OCI-LY3 (cell line): Measurements from ENCODE around the gene DPAGT1.
"Not testable (repeated sequence)": the region's sequence is repeated elsewhere in the genome, so short reads cannot be mapped to it uniquely, and the experiment has no call there.

Experiments
- H2AFZ ChIP-seq: fragments of 200-600, 300-600 bp; shearing (Covaris generic); 2 replicates; pipeline ENCODE4 v1.6.0; 2014; ENCODE audit warnings: antibody characterized with exemption, low read depth, low read length
- H3K27ac ChIP-seq: fragments of 200-600, 300-600 bp; sonication (generic); 2 replicates; pipeline ENCODE4 v1.5.1; 2014; ENCODE audit warnings: mild to moderate bottlenecking, low read length, moderate library complexity, mixed read lengths
- H3K27me3 ChIP-seq: fragments of 200-600, 300-600 bp; sonication (generic); 2 replicates; pipeline ENCODE4 v1.6.1; 2014; ENCODE audit warnings: low read depth, low read length, mixed read lengths
- H3K36me3 ChIP-seq: fragments of 200-600, 300-600 bp; sonication (generic); replicated peaks from 2 replicates; pipeline ENCODE3; 2014; ENCODE audit warnings: low read depth, low read length, mixed read lengths
- H3K4me1 ChIP-seq: fragments of 300-600, 200-600 bp; sonication (generic); 2 replicates; pipeline ENCODE4 v1.6.1; 2014; ENCODE audit warnings: low read length, mixed read lengths
- H3K4me2 ChIP-seq: fragments of 200-600, 300-600 bp; sonication (generic); 2 replicates; pipeline ENCODE4 v1.6.1; 2014; ENCODE audit warnings: low read length, mixed read lengths
- H3K4me3 ChIP-seq: fragments of 300-600, 200-600 bp; sonication (generic); 2 replicates; pipeline ENCODE4 v1.5.1; 2014; ENCODE audit warnings: antibody characterized with exemption, mild to moderate bottlenecking, low read length, moderate library complexity
- H3K79me2 ChIP-seq: fragments of 300-600, 200-600 bp; shearing (Covaris generic); 2 replicates; pipeline ENCODE4 v1.6.1; 2014; ENCODE audit warnings: mild to moderate bottlenecking, low read length, mixed read lengths
- H3K9ac ChIP-seq: fragments of 300-600, 200-600 bp; shearing (Covaris generic); 2 replicates; pipeline ENCODE4 v1.6.0; 2014; ENCODE audit warnings: mild to moderate bottlenecking, low read length, moderate library complexity
- H3K9me3 ChIP-seq: fragments of 200-600, 300-600 bp; shearing (Covaris generic); 2 replicates; pipeline ENCODE4 v1.6.1; 2014; ENCODE audit warnings: low read length, mixed read lengths; ENCODE audit not compliant: insufficient read depth
- H4K20me1 ChIP-seq: fragments of 200-600, 300-600 bp; sonication (generic); 2 replicates; pipeline ENCODE4 v1.6.1; 2016; ENCODE audit warnings: low read length, mixed read lengths; ENCODE audit not compliant: insufficient read depth
- CTCF ChIP-seq: fragments of 200-600, 300-600 bp; sonication (generic); IDR thresholded peaks from 2 replicates; pipeline ENCODE4 v1.5.1; 2014; ENCODE audit warnings: antibody characterized with exemption, low read length, low read depth
- EZH2phosphoT487 ChIP-seq: fragments of 200-600 bp; shearing (Covaris generic); IDR thresholded peaks from 2 replicates; pipeline ENCODE4 v1.6.1; 2018; ENCODE audit warnings: antibody characterized with exemption, mixed run types, low read depth

DPAGT1 gene

GRCh38 chr11:119147604-119148333 lies 46.1 kb upstream of the DPAGT1 start:
- no peak overlapping the region for H3K9ac ChIP-seq
- H4K20me1 ChIP-seq, result no peaks in the 10 kb centered on the region
- peaks cover 17% of the 10 kb centered on the region for H3K27me3 ChIP-seq
- 0 out of 2 replicates have a peak overlapping the region, but pooled peaks have one; percentile 55 for H2AFZ ChIP-seq
- H3K4me1 ChIP-seq, result peaks cover 25% of the 10 kb centered on the region
- H3K4me3 ChIP-seq, result peak overlapping the region; percentile 80
- H3K36me3 ChIP-seq, result no peaks in the 10 kb centered on the region
- peak overlapping the region; percentile 91 for H3K4me2 ChIP-seq
- H3K27ac ChIP-seq, result no peak overlapping the region
- H3K79me2 ChIP-seq, result no peaks in the 10 kb centered on the region
- no peaks in the 10 kb centered on the region for H3K9me3 ChIP-seq
- TF ChIP-seq EZH2phosphoT487, result no peak
- TF ChIP-seq CTCF, result no peak

GRCh38 chr11:119145551-119145950 lies 43.9 kb upstream of the DPAGT1 start:
- TF ChIP-seq CTCF (no peak), EZH2phosphoT487 (no peak)
- H3K9ac ChIP-seq, result no peak overlapping the region
- no peaks in the 10 kb centered on the region for H3K9me3 ChIP-seq
- H3K27me3 ChIP-seq, result peaks cover 17% of the 10 kb centered on the region
- H3K36me3 ChIP-seq, result no peaks in the 10 kb centered on the region
- H3K4me3 ChIP-seq, result no peak overlapping the region
- no peak overlapping the region for H3K27ac ChIP-seq
- H3K79me2 ChIP-seq, result no peaks in the 10 kb centered on the region
- no peaks in the 10 kb centered on the region for H4K20me1 ChIP-seq
- peaks cover 17% of the 10 kb centered on the region for H3K4me1 ChIP-seq
- no peak overlapping the region for H2AFZ ChIP-seq
- no peak overlapping the region for H3K4me2 ChIP-seq

- peaks cover 16% of the 10 kb centered on the region for H3K4me1 ChIP-seq
- H3K4me2 ChIP-seq, result no peak overlapping the region
- H3K79me2 ChIP-seq, result no peaks in the 10 kb centered on the region
- H4K20me1 ChIP-seq, result no peaks in the 10 kb centered on the region
- H3K4me3 ChIP-seq, result no peak overlapping the region
- H2AFZ ChIP-seq, result no peak overlapping the region
- H3K9me3 ChIP-seq, result no peaks in the 10 kb centered on the region
- TF ChIP-seq CTCF (peak; percentile 42), EZH2phosphoT487 (no peak)
- H3K36me3 ChIP-seq, result no peaks in the 10 kb centered on the region
- peaks cover 13% of the 10 kb centered on the region for H3K27me3 ChIP-seq
- H3K9ac ChIP-seq, result no peak overlapping the region
- H3K27ac ChIP-seq, result no peak overlapping the region
These were observed 43.3 kb upstream of the DPAGT1 start for GRCh38 chr11:119144825-119145486.

- H3K9me3 ChIP-seq, H3K36me3 ChIP-seq, H3K9ac ChIP-seq, H2AFZ ChIP-seq, H3K4me3 ChIP-seq, H4K20me1 ChIP-seq, H3K4me1 ChIP-seq, H3K79me2 ChIP-seq, H3K27me3 ChIP-seq, H3K4me2 ChIP-seq, H3K27ac ChIP-seq: not testable (repeated sequence)
These were observed 37.6 kb upstream of the DPAGT1 start for GRCh38 chr11:119139276-119139675.
